H1 (cell line): ENCODE data around the gene VARS2. TPM values are rescaled to one million over a fixed set of nuclear protein-coding genes. Genes with fewer than 3 reads are reported as not detected.
A peak's percentile ranks its signal among the peaks of the same experiment; 100 is the strongest.

Experiments
- CTCF ChIA-PET: fragments of 300-600 bp; sonication (Branson Sonifier 250); formaldehyde crosslinking; loops from one replicate; lab custom pipeline; 2021; ENCODE audit not compliant: partially characterized antibody; lab: Charles Lee
- POLR2A ChIA-PET: fragments of 300-600 bp; sonication (Branson Sonifier 250); formaldehyde crosslinking; loops from one replicate; lab custom pipeline; 2021; ENCODE audit warnings: inconsistent platforms; ENCODE audit not compliant: partially characterized antibody; lab: Charles Lee
- DNase-seq, 2 experiments: peaks; one replicate each; pipeline versions ENCODE4 v3.0.0 to v3.0.0-alpha.2; 2010 to 2022; ENCODE audit warnings: low spot score in 2 of 2, low read depth in 1 of 2, mixed read lengths in 1 of 2
- FAIRE-seq: peaks from 2 replicates; lab custom pipeline; 2011; peaks lifted over from hg19 to GRCh38; lab: Jason Lieb, UNC
- H2AFZ ChIP-seq: 2 replicates; pipeline ENCODE4 v1.8.1; 2012; ENCODE audit warnings: low read length, inconsistent platforms
- H2AK5ac ChIP-seq: 2 replicates; pipeline ENCODE4 v1.6.1; 2013; ENCODE audit warnings: low read depth, low read length
- H2BK120ac ChIP-seq: replicated peaks from 2 replicates; pipeline ENCODE3; 2013; ENCODE audit warnings: low read depth, low read length, inconsistent platforms
- H2BK12ac ChIP-seq: 2 replicates; pipeline ENCODE4 v1.6.1; 2013; ENCODE audit warnings: low read depth, low read length
- H2BK15ac ChIP-seq: 2 replicates; pipeline ENCODE4 v1.6.1; 2013; ENCODE audit warnings: low read length
- H2BK20ac ChIP-seq: 2 replicates; pipeline ENCODE4 v1.6.1; 2013; ENCODE audit warnings: low read length
- H2BK5ac ChIP-seq: 2 replicates; pipeline ENCODE4 v1.6.1; 2013; ENCODE audit warnings: low read depth, low read length
- H3K14ac ChIP-seq: 2 replicates; pipeline ENCODE4 v1.6.1; 2013; ENCODE audit warnings: inconsistent platforms; ENCODE audit not compliant: insufficient read length
- H3K18ac ChIP-seq: 2 replicates; pipeline ENCODE4 v1.6.1; 2013; ENCODE audit warnings: low read length; ENCODE audit errors: extremely low read depth
- H3K23ac ChIP-seq: 2 replicates; pipeline ENCODE4 v1.6.1; 2013; ENCODE audit warnings: inconsistent platforms; ENCODE audit not compliant: insufficient read length
- H3K23me2 ChIP-seq: 2 replicates; pipeline ENCODE4 v1.6.1; 2013; ENCODE audit warnings: low read depth, low read length
- H3K27ac ChIP-seq: 2 replicates; pipeline ENCODE4 v1.6.1; 2011; ENCODE audit warnings: low read depth, low read length, inconsistent platforms
- H3K27me3 ChIP-seq, 4 experiments: replicated peaks in 1 of 4; 1 replicate in 1 of 4; 2 replicates in 3 of 4; pipeline versions ENCODE4 v1.6.1 to v1.8.1; 2011 to 2013; ENCODE audit warnings: low read length in 3 of 4, mild to moderate bottlenecking in 3 of 4, inconsistent platforms in 2 of 4, mixed read lengths in 2 of 4, moderate library complexity in 1 of 4; ENCODE audit not compliant: control insufficient read depth in 3 of 4, insufficient read depth in 3 of 4; ENCODE audit errors: extremely low read depth in 1 of 4
- H3K36me3 ChIP-seq, 4 experiments: 2 replicates each; pipeline versions ENCODE4 v1.6.1 to v1.8.1; 2011 to 2013; ENCODE audit warnings: mild to moderate bottlenecking in 4 of 4, low read length in 3 of 4, moderate library complexity in 2 of 4, control low read depth in 1 of 4, inconsistent platforms in 1 of 4; ENCODE audit not compliant: insufficient read depth in 4 of 4, control insufficient read depth in 2 of 4
- H3K4ac ChIP-seq: replicated peaks from 2 replicates; pipeline ENCODE3; 2013; ENCODE audit warnings: low read length, low read depth, mixed read lengths, inconsistent platforms; ENCODE audit not compliant: insufficient read length
- H3K4me1 ChIP-seq, 4 experiments: replicated peaks in 1 of 4; 1 replicate in 1 of 4; 2 replicates in 3 of 4; pipeline versions ENCODE4 v1.6.1 to v1.8.1; 2011 to 2013; ENCODE audit warnings: low read length in 3 of 4, inconsistent platforms in 2 of 4, mixed read lengths in 1 of 4; ENCODE audit not compliant: insufficient read depth in 4 of 4, control insufficient read depth in 3 of 4
- H3K4me2 ChIP-seq, 2 experiments: 2 replicates each; pipeline versions ENCODE4 v1.6.1 to v1.8.1; 2011 to 2013; ENCODE audit warnings: low read depth in 2 of 2, low read length in 2 of 2, control low read depth in 1 of 2, inconsistent platforms in 1 of 2, mild to moderate bottlenecking in 1 of 2; ENCODE audit not compliant: insufficient read depth in 1 of 2
- H3K4me3 ChIP-seq, 4 experiments: fragments of 200-600, 300-600 bp in 1 of 4; sonication (generic), shearing (Covaris generic), sonication (Bioruptor Twin) in 1 of 4; 2 replicates each; pipeline versions ENCODE4 v1.5.1 to v1.8.1; 2011 to 2016; ENCODE audit warnings: low read length in 4 of 4, low read depth in 3 of 4, control low read depth in 2 of 4, inconsistent platforms in 2 of 4, mild to moderate bottlenecking in 2 of 4, mixed read lengths in 1 of 4, moderate library complexity in 1 of 4; ENCODE audit not compliant: insufficient read depth in 2 of 4; ENCODE audit errors: extremely low read depth in 1 of 4
- H3K56ac ChIP-seq: replicated peaks from 2 replicates; pipeline ENCODE3; 2013; ENCODE audit warnings: low read depth, mild to moderate bottlenecking, mixed read lengths, low read length, inconsistent platforms; ENCODE audit not compliant: insufficient read length
- H3K79me1 ChIP-seq: 2 replicates; pipeline ENCODE4 v1.6.1; 2013; ENCODE audit warnings: low read depth, low read length, control low read depth
- H3K79me2 ChIP-seq, 2 experiments: 2 replicates each; pipeline versions ENCODE4 v1.6.1 to v1.8.1; 2012 to 2013; ENCODE audit warnings: low read length in 2 of 2, mild to moderate bottlenecking in 2 of 2, inconsistent platforms in 1 of 2; ENCODE audit not compliant: insufficient read depth in 2 of 2, control insufficient read depth in 1 of 2
- H3K9ac ChIP-seq, 4 experiments: replicated peaks in 1 of 4; 1 replicate in 1 of 4; 2 replicates in 3 of 4; pipeline versions ENCODE4 v1.6.1 to v1.8.1; 2011 to 2013; ENCODE audit warnings: low read depth in 3 of 4, low read length in 3 of 4, control low read depth in 2 of 4, mild to moderate bottlenecking in 2 of 4, moderate library complexity in 2 of 4, inconsistent platforms in 1 of 4; ENCODE audit errors: extremely low read depth in 1 of 4
- H3K9me3 ChIP-seq, 2 experiments: 2 replicates each; pipeline versions ENCODE4 v1.6.1 to v1.8.1; 2012 to 2013; ENCODE audit warnings: mild to moderate bottlenecking in 2 of 2, moderate library complexity in 2 of 2, control low read depth in 1 of 2, inconsistent platforms in 1 of 2, low read depth in 1 of 2, low read length in 1 of 2, mixed read lengths in 1 of 2; ENCODE audit not compliant: insufficient read depth in 2 of 2
- H4K20me1 ChIP-seq, 2 experiments: replicated peaks in 1 of 2; 2 replicates each; pipeline versions ENCODE3 to v1.8.1; 2011 to 2013; ENCODE audit warnings: inconsistent platforms in 2 of 2, low read length in 2 of 2, mild to moderate bottlenecking in 1 of 2; ENCODE audit not compliant: insufficient read depth in 2 of 2, control insufficient read depth in 1 of 2
- H4K5ac ChIP-seq: 2 replicates; pipeline ENCODE4 v1.6.1; 2013; ENCODE audit warnings: low read length, low read depth, mixed read lengths, inconsistent platforms; ENCODE audit not compliant: insufficient read length
- H4K8ac ChIP-seq: 2 replicates; pipeline ENCODE4 v1.8.0; 2013; ENCODE audit warnings: mild to moderate bottlenecking, moderate library complexity, low read length, inconsistent platforms; ENCODE audit not compliant: insufficient read depth; ENCODE audit errors: extremely low read depth
- H4K91ac ChIP-seq: replicated peaks from 2 replicates; pipeline ENCODE3; 2013; ENCODE audit warnings: low read length, mixed read lengths, inconsistent platforms; ENCODE audit not compliant: insufficient read length
- BCL11A ChIP-seq, 2 experiments: IDR thresholded peaks; one replicate each; pipeline ENCODE4 v1.6.1; 2011; ENCODE audit warnings: low read depth in 2 of 2, low read length in 2 of 2, mild to moderate bottlenecking in 2 of 2
- CBX8 ChIP-seq: fragments of 300-800, 300-1000 bp; sonication (generic); IDR thresholded peaks from 2 replicates; pipeline ENCODE4 v1.7.1; 2016; ENCODE audit warnings: low read depth, low read length, borderline replicate concordance
- CTBP2 ChIP-seq: IDR thresholded peaks from 2 replicates; pipeline ENCODE4 v1.7.0; 2011; ENCODE audit warnings: borderline replicate concordance, mild to moderate bottlenecking, moderate library complexity, mixed read lengths, low read length; ENCODE audit not compliant: insufficient read depth, insufficient read length
- CTCF ChIP-seq, 3 experiments: IDR thresholded peaks; 1 replicate in 2 of 3; 2 replicates in 1 of 3; pipeline versions ENCODE4 v1.5.1 to v1.6.1; 2011; ENCODE audit warnings: low read length in 3 of 3, mild to moderate bottlenecking in 3 of 3, inconsistent platforms in 2 of 3, low read depth in 1 of 3, moderate library complexity in 1 of 3; ENCODE audit not compliant: insufficient read depth in 1 of 3; ENCODE audit errors: control extremely low read depth in 1 of 3
- NRF1 ChIP-seq: IDR thresholded peaks from 2 replicates; pipeline ENCODE4 v1.6.1; 2011; ENCODE audit warnings: mild to moderate bottlenecking, low read depth, low read length, improper control_type of control experiment
- POLR2AphosphoS5 ChIP-seq: IDR thresholded peaks from 2 replicates; pipeline ENCODE4 v1.6.1; 2011; ENCODE audit warnings: low read depth, low read length
- RFX5 ChIP-seq: IDR thresholded peaks from 2 replicates; pipeline ENCODE4 v1.6.1; 2011; ENCODE audit warnings: low read depth, low read length, improper control_type of control experiment, borderline replicate concordance
- RXRA ChIP-seq: IDR thresholded peaks from 2 replicates; pipeline ENCODE4 v1.6.1; 2011; ENCODE audit warnings: low read depth, mild to moderate bottlenecking, low read length, moderate library complexity; ENCODE audit not compliant: insufficient read depth
- SP4 ChIP-seq: IDR thresholded peaks from 2 replicates; pipeline ENCODE4 v1.6.1; 2012; ENCODE audit warnings: low read length, inconsistent platforms
- YY1 ChIP-seq: IDR thresholded peaks from 2 replicates; pipeline ENCODE4 v1.6.1; 2011; ENCODE audit warnings: low read depth, mild to moderate bottlenecking, low read length
- WGBS, 2 experiments: shearing (Covaris generic) in 1 of 2; methylation state at CpG; one replicate each; pipeline versions ENCODE4 v1.1.6 to v1.1.7; 2013 to 2015; ENCODE audit warnings: low lambda C conversion rate in 2 of 2, mixed read lengths in 2 of 2, inconsistent platforms in 1 of 2, low coverage in 1 of 2, missing lambda C conversion rate in 1 of 2; ENCODE audit not compliant: insufficient replicate concordance in 2 of 2, insufficient coverage in 1 of 2, insufficient read length in 1 of 2; ENCODE audit errors: extremely low coverage in 1 of 2, missing lambda C conversion rate in 1 of 2; 5-methylcytosine and 5-hydroxymethylcytosine counted together
- polyA plus RNA-seq, 7 experiments: library from polyadenylated mRNA; depleted of rRNA in 3 of 7; stranded (reverse) in 5 of 7; unstranded in 2 of 7; fragments of >200 nt in 5 of 7; fragments of 200-250 nt in 2 of 7; gene quantifications; 1 replicate in 5 of 7; 2 replicates in 1 of 7; 4 replicates in 1 of 7; pipeline versions ENCODE4 v1.2.1 to v1.2.3, GENCODE V29; 2011 to 2013; ENCODE audit warnings: missing spikeins in 2 of 7, mixed read lengths in 2 of 7
- total RNA-seq: library from RNA; stranded (reverse); fragmentation: NEBNext Ultra II Directional; extraction: Animal tissue kit (Norgen Biotek cat#: 25700); gene quantifications from 2 replicates; pipeline ENCODE4 v1.2.1, GENCODE V29; 2021

Gene VARS2
- total and polyA plus RNA-seq, 2 of the 8 experiments (the other 6 are each of a cell fraction or from before 2014, with no cell fraction given), result 26.8 to 47.7 TPM

GRCh38 chr6:30908700-30909099, 5.3 kb upstream of the VARS2 start:
- Histone ChIP-seq H3K18ac (no peak overlapping the region), H3K23me2 (peaks cover 7% of the 10 kb centered on the region), H3K27ac (no peak overlapping the region), H3K27me3 (no peaks in the 10 kb centered on the region), H3K4ac (no peak overlapping the region), H3K9ac (peak overlapping the region in 2 of 4 experiments; percentile 72 to 97; a peak in 2 of 7 replicates), H3K4me2 (peak overlapping the region; percentile 72 to 97), H2AFZ (no peak overlapping the region), H3K9me3 (no peaks in the 10 kb centered on the region), H2BK5ac (0 out of 2 replicates have a peak overlapping the region, but pooled peaks have one; percentile 16), H2BK12ac (no peak overlapping the region), H4K91ac (no peak overlapping the region), H4K20me1 (peaks cover 0 to 2% of the 10 kb centered on the region in 2 experiments), H3K23ac (no peak overlapping the region), H3K79me2 (peaks cover 0 to 13% of the 10 kb centered on the region in 2 experiments; a peak in 2 of 4 replicates), H3K4me1 (peaks cover 0 to 8% (median 3%) of the 10 kb centered on the region in 4 experiments; a peak in 4 of 7 replicates), H3K79me1 (0 out of 2 replicates have a peak, but pooled peaks cover 2% of the 10 kb centered on the region), H2BK120ac (no peak overlapping the region), H3K36me3 (peaks cover 4 to 8% (median 5%) of the 10 kb centered on the region in 4 experiments; a peak in 5 of 8 replicates), H2AK5ac (no peak overlapping the region), H3K14ac (no peak overlapping the region), H3K56ac (no peak overlapping the region), H2BK15ac (no peak overlapping the region), H3K4me3 (peak overlapping the region; percentile 83 to 98 (median 98)), H4K8ac (no peak overlapping the region), H4K5ac (no peak overlapping the region), H2BK20ac (no peak overlapping the region)
- FAIRE-seq (no peak), DNase-seq (no peak)
- ChIA-PET POLR2A (interaction anchor here (1.2 to 3.1 kb wide), 7 partner anchors 12 to 182 kb away, joined by 3 to 9 read pairs (median 6); partner anchors contain the start of gene DDR1), CTCF (interaction anchor here (0.5 to 9.6 kb wide), 5 partner anchors 10 to 186 kb away, joined by 3 to 98 read pairs (median 5); no protein-coding TSS in a partner anchor)
- 50% methylated on average over 2 of the region's 2 CpGs; no CpG with 5 or more reads in 1 of the 2 experiments for WGBS, 2 experiments
- TF ChIP-seq BCL11A (IDR thresholded peaks at IDR 0.05; ENCODE audit: low read depth in 2 of 2, low read length in 2 of 2) (no peak), CBX8 (no peak), POLR2AphosphoS5 (no peak), RFX5 (no peak), SP4 (no peak), RXRA (no peak), CTBP2 (no peak), CTCF (IDR thresholded peaks at IDR 0.05; ENCODE audit: control extremely low read depth in 1 of 3, insufficient read depth in 1 of 3, low read depth in 1 of 3, low read length in 3 of 3) (no peak), YY1 (no peak), NRF1 (no peak)
